Kidney (tissue), 14 donors: Measurements from ENCODE around the gene ASIC3. TPM values are rescaled to one million over a fixed set of nuclear protein-coding genes. Genes with fewer than 3 reads are reported as not detected.

Experiments used
- DNase-seq, 5 donors: peaks; one replicate each; pipeline ENCODE4 v3.0.0-alpha.2; 2013 to 2020
- FAIRE-seq: peaks from 2 replicates; lab custom pipeline; 2012; peaks lifted over from hg19 to GRCh38; lab: Jason Lieb, UNC
- H3K27ac ChIP-seq, 2 donors: one replicate each; pipeline ENCODE4 v1.7.0; 2013; ENCODE audit warnings: low read depth in 2 of 2, low read length in 2 of 2, inconsistent platforms in 1 of 2
- H3K27me3 ChIP-seq: one replicate; pipeline ENCODE4 v1.7.1; 2013; ENCODE audit warnings: low read length, inconsistent platforms; ENCODE audit not compliant: control insufficient read depth, insufficient read depth
- H3K36me3 ChIP-seq, 3 donors: one replicate each; pipeline versions ENCODE4 v1.7.0 to v1.7.1; 2013; ENCODE audit warnings: low read length in 3 of 3, control low read depth in 1 of 3, inconsistent platforms in 1 of 3; ENCODE audit not compliant: insufficient read depth in 3 of 3, control insufficient read depth in 2 of 3
- H3K4me1 ChIP-seq, 3 donors: one replicate each; pipeline versions ENCODE4 v1.7.0 to v1.7.1; 2013; ENCODE audit warnings: low read length in 3 of 3, inconsistent platforms in 1 of 3, low read depth in 1 of 3; ENCODE audit not compliant: control insufficient read depth in 2 of 3, insufficient read depth in 2 of 3
- H3K4me3 ChIP-seq, 3 donors: one replicate each; pipeline versions ENCODE4 v1.7.0 to v1.8.1; 2013; ENCODE audit warnings: low read length in 3 of 3, control low read depth in 1 of 3, inconsistent platforms in 1 of 3
- H3K9ac ChIP-seq, 3 donors: one replicate each; pipeline versions ENCODE4 v1.7.0 to v1.7.1; 2013; ENCODE audit warnings: low read length in 3 of 3, control low read depth in 1 of 3, inconsistent platforms in 1 of 3
- H3K9me3 ChIP-seq, 3 donors: one replicate each; pipeline versions ENCODE4 v1.7.0 to v1.7.1; 2013; ENCODE audit warnings: low read length in 3 of 3, control low read depth in 1 of 3, inconsistent platforms in 1 of 3; ENCODE audit not compliant: control insufficient read depth in 2 of 3, insufficient read depth in 1 of 3
- CTCF ChIP-seq: IDR thresholded peaks from 3 replicates; pipeline ENCODE4 v1.5.1; 2012; ENCODE audit warnings: mild to moderate bottlenecking, moderate library complexity, borderline replicate concordance; ENCODE audit not compliant: insufficient read depth; ENCODE audit errors: extremely low read depth
- intact Hi-C: fragments of 100-400 bp; cut with DNase I; formaldehyde crosslinking; loops from one replicate; pipeline ENCODE4 v1.11.1; 2022
- polyA plus RNA-seq: library from polyadenylated mRNA; stranded (reverse); fragments of 350-450 nt; fragmentation: Illumina TruSeq; extraction: RNeasy Lipid Tissue Mini Kit (QIAGEN cat#74804); gene quantifications from one replicate; pipeline ENCODE4 v1.2.3, GENCODE V29; 2014; ENCODE audit warnings: low read depth, low replicate concordance; ENCODE audit not compliant: insufficient read depth
- total RNA-seq: library from RNA; stranded (reverse); fragmentation: NEBNext Ultra II Directional; extraction: Animal tissue kit (Norgen Biotek cat#: 25700); gene quantifications from one replicate; pipeline ENCODE4 v1.2.1, GENCODE V29; 2021
- donor health status: control.
- donor health status: control.
- donor health status: control.
- donor health status: control.
- donor health status: control.
- donor health status: DM: yes; HTN: yes; CAD: no.
- donor health status: Normal renal cell carcinoma (clear cell type).

The ASIC3 gene
- total and polyA plus RNA-seq, 2 donors from 2014 or later: 1.9 to 3.1 TPM

GRCh38 chr7:151062399-151063211 lies 14.3 kb downstream of the ASIC3 start:
- peak; percentile 6 for TF ChIP-seq CTCF
- Histone ChIP-seq H3K9ac (peak overlapping the region in 1 of 3 donors; percentile 65), H3K9me3 (no peaks in the 10 kb centered on the region), H3K4me3 (peak overlapping the region in 2 of 3 donors; percentile 45 to 57), H3K27me3 (no peaks in the 10 kb centered on the region), H3K4me1 (peaks cover 4 to 29% (median 16%) of the 10 kb centered on the region in 3 donors), H3K27ac (peak overlapping the region; percentile 83 to 88), H3K36me3 (peaks cover 2 to 19% (median 13%) of the 10 kb centered on the region in 3 donors)
- intact Hi-C loops: no loop called here
- peak; percentile 87 to 94 (median 93) for DNase-seq
- FAIRE-seq: no peak

GRCh38 chr7:151063212-151063561 lies 14.9 kb downstream of the ASIC3 start:
- no peak for DNase-seq
- Histone ChIP-seq H3K4me1 (peaks cover 4 to 29% (median 16%) of the 10 kb centered on the region in 3 donors), H3K9me3 (no peaks in the 10 kb centered on the region), H3K4me3 (peak overlapping the region in 2 of 3 donors; percentile 29 to 42), H3K9ac (no peak overlapping the region), H3K36me3 (peaks cover 2 to 23% (median 15%) of the 10 kb centered on the region in 3 donors), H3K27ac (no peak overlapping the region), H3K27me3 (no peaks in the 10 kb centered on the region)
- intact Hi-C loops: no loop called here
- no peak for FAIRE-seq
- TF ChIP-seq CTCF: no peak

- Histone ChIP-seq H3K4me1 (peaks cover 0 to 19% (median 9%) of the 10 kb centered on the region in 3 donors), H3K4me3 (no peak overlapping the region), H3K36me3 (peaks cover 2 to 29% (median 15%) of the 10 kb centered on the region in 3 donors), H3K27ac (no peak overlapping the region), H3K27me3 (no peaks in the 10 kb centered on the region), H3K9ac (no peak overlapping the region), H3K9me3 (no peaks in the 10 kb centered on the region)
- intact Hi-C loops: no loop called here
- TF ChIP-seq CTCF: no peak
- DNase-seq: no peak
- no peak for FAIRE-seq
Observed at GRCh38 chr7:151064454-151064853, 16.1 kb downstream of the ASIC3 start.
